C4-2B (cell line): ENCODE data around the gene SPDYE2.
"Not testable (repeated sequence)": the region's sequence is repeated elsewhere in the genome, so short reads cannot be mapped to it uniquely, and the experiment has no call there.

Experiments
- ZFX ChIP-seq: fragments of 450-650 bp; IDR thresholded peaks from 2 replicates; pipeline ENCODE4 v1.6.1; 2017
- TF ChIP-seq, protein P1 (sequence below): fragments of 450-650 bp; conservative IDR thresholded peaks from 2 replicates; pipeline ENCODE4 v1.5.1; 2017; ENCODE audit warnings: mild to moderate bottlenecking

DNA sequence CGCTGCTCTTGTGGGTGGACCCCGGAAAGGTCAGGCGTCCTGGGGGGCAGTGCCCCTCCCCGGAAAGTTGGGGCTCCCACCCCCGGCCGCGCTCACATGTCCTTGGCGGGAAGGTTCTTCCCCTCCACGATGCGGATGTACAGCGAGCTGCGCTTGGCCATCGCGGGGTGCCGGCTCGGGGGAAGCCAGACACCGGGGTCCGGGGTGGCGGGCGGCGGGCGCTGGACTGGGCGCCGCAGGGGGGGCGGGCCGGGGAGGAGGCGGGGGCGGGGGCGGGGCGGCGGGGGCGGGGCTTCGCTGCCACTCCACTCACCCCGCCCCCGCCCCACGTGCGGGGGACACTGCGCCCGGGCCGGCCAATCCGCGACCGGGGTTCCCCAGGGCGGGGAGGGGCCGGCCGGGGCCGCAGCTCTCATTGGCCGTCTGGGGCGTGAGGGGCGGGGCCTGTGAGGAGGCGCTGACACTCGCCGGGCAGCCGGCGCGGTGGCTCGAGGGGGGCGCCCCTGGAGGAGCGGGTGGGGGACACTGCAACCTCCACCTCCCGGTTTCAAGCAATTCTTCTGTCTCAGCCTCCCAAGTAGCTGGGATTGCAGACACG lies 33.4 kb upstream of the SPDYE2 start, which contains the start of gene RASA4B:
- TF ChIP-seq, protein P1, sequence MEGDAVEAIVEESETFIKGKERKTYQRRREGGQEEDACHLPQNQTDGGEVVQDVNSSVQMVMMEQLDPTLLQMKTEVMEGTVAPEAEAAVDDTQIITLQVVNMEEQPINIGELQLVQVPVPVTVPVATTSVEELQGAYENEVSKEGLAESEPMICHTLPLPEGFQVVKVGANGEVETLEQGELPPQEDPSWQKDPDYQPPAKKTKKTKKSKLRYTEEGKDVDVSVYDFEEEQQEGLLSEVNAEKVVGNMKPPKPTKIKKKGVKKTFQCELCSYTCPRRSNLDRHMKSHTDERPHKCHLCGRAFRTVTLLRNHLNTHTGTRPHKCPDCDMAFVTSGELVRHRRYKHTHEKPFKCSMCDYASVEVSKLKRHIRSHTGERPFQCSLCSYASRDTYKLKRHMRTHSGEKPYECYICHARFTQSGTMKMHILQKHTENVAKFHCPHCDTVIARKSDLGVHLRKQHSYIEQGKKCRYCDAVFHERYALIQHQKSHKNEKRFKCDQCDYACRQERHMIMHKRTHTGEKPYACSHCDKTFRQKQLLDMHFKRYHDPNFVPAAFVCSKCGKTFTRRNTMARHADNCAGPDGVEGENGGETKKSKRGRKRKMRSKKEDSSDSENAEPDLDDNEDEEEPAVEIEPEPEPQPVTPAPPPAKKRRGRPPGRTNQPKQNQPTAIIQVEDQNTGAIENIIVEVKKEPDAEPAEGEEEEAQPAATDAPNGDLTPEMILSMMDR: not testable (repeated sequence)
- TF ChIP-seq ZFX: not testable (repeated sequence)
